Effector memory CD8-positive, alpha-beta T cell (primary cell): ENCODE measurements around the gene GSDMA.
"Not testable (repeated sequence)": the region's sequence is repeated elsewhere in the genome, so short reads cannot be mapped to it uniquely, and the experiment has no call there.

Experiments used
- ATAC-seq: fragments of 150-1000 bp; cut with Tn5 transposase; replicated peaks from 2 replicates; pipeline ENCODE4 v1.10.0; 2021; ENCODE audit warnings: mild to moderate bottlenecking, moderate library complexity
- DNase-seq, 3 experiments: peaks; one replicate each; pipeline ENCODE4 v3.0.0; 2021
- H3K27ac Mint-ChIP-seq, 2 donors: one replicate each; pipeline ENCODE4 v1.8.0; 2022; ENCODE audit warnings: mild to moderate bottlenecking in 2 of 2, mixed read lengths in 2 of 2, moderate library complexity in 2 of 2
- H3K27me3 Mint-ChIP-seq, 2 donors: one replicate each; pipeline ENCODE4 v1.8.0; 2022; ENCODE audit warnings: mixed read lengths in 2 of 2
- H3K36me3 Mint-ChIP-seq: one replicate; pipeline ENCODE4 v1.8.0; 2022; ENCODE audit warnings: mild to moderate bottlenecking, moderate library complexity, mixed read lengths; ENCODE audit not compliant: insufficient read depth
- H3K4me1 Mint-ChIP-seq, 2 donors: one replicate each; pipeline ENCODE4 v1.8.0; 2022; ENCODE audit warnings: low read depth in 2 of 2, mixed read lengths in 2 of 2
- H3K4me3 Mint-ChIP-seq, 2 donors: one replicate each; pipeline ENCODE4 v1.8.0; 2022; ENCODE audit warnings: mild to moderate bottlenecking in 2 of 2, mixed read lengths in 2 of 2, moderate library complexity in 2 of 2
- H3K9me3 Mint-ChIP-seq, 2 donors: one replicate each; pipeline ENCODE4 v1.8.0; 2022; ENCODE audit warnings: mixed read lengths in 2 of 2

Gene GSDMA

DNA sequence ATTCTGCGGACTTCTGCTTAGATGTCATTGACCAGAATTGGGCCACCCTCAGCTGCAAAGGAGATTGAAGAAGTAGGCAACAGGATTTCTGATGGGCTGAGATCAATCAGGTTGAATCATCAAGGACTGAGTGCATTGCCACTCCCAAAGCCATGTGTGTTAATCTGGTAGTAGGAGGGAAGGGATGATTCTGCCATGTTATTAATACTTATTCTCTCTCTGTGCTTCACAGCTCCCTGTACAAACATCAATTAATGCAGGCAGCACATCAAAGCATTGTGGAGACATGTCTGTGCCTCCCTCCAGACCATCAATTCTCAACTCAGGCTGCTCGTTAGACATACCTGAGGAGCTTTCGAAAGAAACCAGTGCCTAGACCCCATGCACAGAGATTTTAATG is 23.7 kb upstream of the GSDMA start:
- Mint-ChIP-seq H3K4me1 (peaks cover 0 to 7% of the 10 kb centered on the region in 2 donors), H3K27me3 (peaks cover 5 to 15% of the 10 kb centered on the region in 2 donors), H3K9me3 (no peaks in the 10 kb centered on the region), H3K27ac (no peak overlapping the region), H3K36me3 (peaks cover 2% of the 10 kb centered on the region), H3K4me3 (no peak overlapping the region)
- ATAC-seq: no peak
- no peak for DNase-seq

DNA sequence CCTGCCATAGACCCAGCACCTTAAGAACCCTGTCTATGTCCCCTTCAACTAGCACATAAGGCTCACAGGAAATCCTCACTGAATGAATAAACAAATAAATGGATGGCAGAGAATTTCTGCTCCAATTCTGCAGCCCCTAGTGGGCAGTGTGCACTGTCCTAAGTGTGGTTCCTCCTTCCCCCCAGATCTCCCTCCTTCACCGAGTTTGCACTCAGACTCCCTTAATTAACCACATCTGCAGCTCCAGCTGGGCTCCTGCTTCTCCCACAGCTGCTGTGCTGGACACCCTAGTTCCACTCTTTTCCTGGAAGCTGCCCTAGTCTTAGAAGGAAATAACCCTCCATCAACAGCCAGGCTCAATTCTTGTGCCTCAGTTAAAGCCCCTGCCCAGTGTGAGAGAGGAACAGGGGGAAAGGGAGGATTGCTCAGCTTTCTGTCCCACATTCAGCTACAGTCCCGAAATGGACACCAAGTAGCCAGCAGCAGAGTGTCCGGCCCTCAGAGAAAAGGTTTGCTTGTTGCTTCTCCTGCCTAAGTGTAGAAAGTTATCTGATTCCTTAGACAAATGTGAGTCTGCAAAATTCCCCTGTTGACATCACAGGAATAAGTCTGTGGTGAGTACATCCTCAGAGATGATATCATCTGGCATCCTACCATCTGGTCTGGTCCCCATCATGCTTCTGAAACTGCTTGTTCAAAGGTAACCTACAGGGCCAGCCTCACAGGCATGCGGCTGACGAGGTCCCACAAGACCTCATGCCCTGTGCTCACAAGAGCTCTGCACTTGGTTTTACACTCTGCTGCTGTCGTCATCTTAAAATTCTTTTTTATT is 23.0 kb upstream of the GSDMA start:
- H3K36me3 Mint-ChIP-seq: peaks cover 2% of the 10 kb centered on the region
- ATAC-seq (peak; percentile 60), DNase-seq (no peak)
- H3K27ac Mint-ChIP-seq: no peak overlapping the region
- no peak overlapping the region for H3K4me3 Mint-ChIP-seq
- peaks cover 0 to 7% of the 10 kb centered on the region in 2 donors for H3K4me1 Mint-ChIP-seq
- H3K9me3 Mint-ChIP-seq: no peaks in the 10 kb centered on the region
- peaks cover 5 to 15% of the 10 kb centered on the region in 2 donors for H3K27me3 Mint-ChIP-seq

GRCh38 chr17:39943702-39944392 is 19.0 kb upstream of the GSDMA start:
- ATAC-seq (no peak), DNase-seq (no peak)
- no peak overlapping the region for H3K27ac Mint-ChIP-seq
- no peaks in the 10 kb centered on the region for H3K9me3 Mint-ChIP-seq
- H3K4me3 Mint-ChIP-seq: no peak overlapping the region
- H3K36me3 Mint-ChIP-seq: no peaks in the 10 kb centered on the region
- H3K27me3 Mint-ChIP-seq: peaks cover 5 to 15% of the 10 kb centered on the region in 2 donors
- peaks cover 0 to 7% of the 10 kb centered on the region in 2 donors for H3K4me1 Mint-ChIP-seq

DNA sequence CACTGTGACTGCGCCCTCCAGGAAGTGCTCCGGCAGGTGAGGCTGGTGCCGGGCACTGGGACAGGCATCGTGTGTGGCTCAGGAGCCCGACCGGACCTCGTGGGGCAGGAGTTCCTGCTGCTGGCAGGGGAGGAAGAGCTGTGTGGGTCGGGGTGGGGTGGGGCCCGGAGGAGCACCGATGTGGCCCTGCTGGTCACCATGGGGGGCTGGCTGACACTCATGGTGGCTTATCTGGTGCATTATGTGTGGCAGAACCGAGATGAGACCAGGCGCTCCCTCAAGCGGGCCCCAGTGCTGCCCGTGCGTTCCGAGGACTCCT is 18.5 kb upstream of the GSDMA start:
- ATAC-seq (no peak), DNase-seq (no peak)
- Mint-ChIP-seq H3K27ac (no peak overlapping the region), H3K27me3 (peaks cover 5 to 15% of the 10 kb centered on the region in 2 donors), H3K36me3 (no peaks in the 10 kb centered on the region), H3K9me3 (no peaks in the 10 kb centered on the region), H3K4me3 (no peak overlapping the region), H3K4me1 (peaks cover 0 to 4% of the 10 kb centered on the region in 2 donors)

GRCh38 chr17:39946551-39947330 is 16.1 kb upstream of the GSDMA start:
- ATAC-seq (no peak), DNase-seq (no peak)
- Mint-ChIP-seq H3K4me3 (no peak overlapping the region), H3K27ac (peak overlapping the region in 1 of 2 donors; percentile 64), H3K4me1 (peaks cover 0 to 1% of the 10 kb centered on the region in 2 donors), H3K36me3 (no peaks in the 10 kb centered on the region), H3K27me3 (peaks cover 5 to 15% of the 10 kb centered on the region in 2 donors), H3K9me3 (no peaks in the 10 kb centered on the region)

- H3K27ac Mint-ChIP-seq, DNase-seq, H3K36me3 Mint-ChIP-seq: not testable (repeated sequence)
These were observed 14.3 kb upstream of the GSDMA start for GRCh38 chr17:39948489-39948828.

DNA sequence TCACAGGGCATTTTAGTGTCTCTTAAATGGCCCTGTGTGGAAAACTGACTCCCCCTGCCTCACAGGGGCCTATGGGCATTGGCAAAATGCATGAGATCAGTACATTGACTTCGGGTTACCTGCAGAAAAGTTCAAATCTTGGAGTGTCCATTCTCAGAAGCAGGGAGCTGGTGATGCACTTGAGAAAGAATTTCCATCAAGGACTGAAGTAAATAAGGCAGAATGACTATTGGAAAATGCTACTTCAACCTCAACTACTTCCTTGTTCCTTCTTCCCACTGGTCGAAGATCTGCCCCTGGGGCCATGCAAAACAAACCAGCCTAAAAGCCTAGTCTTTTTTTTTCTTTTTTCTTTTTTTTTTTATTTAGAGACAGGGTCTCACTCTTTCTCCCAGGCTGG is 13.8 kb upstream of the GSDMA start:
- H3K27ac Mint-ChIP-seq: no peak overlapping the region
- H3K27me3 Mint-ChIP-seq: no peaks in the 10 kb centered on the region
- H3K9me3 Mint-ChIP-seq: no peaks in the 10 kb centered on the region
- H3K4me1 Mint-ChIP-seq: peaks cover 6 to 10% of the 10 kb centered on the region in 2 donors
- peaks cover 6% of the 10 kb centered on the region for H3K36me3 Mint-ChIP-seq
- no peak overlapping the region for H3K4me3 Mint-ChIP-seq
- DNase-seq (no peak), ATAC-seq (no peak)

More at GRCh38 chr17:39948489-39948828, 14.3 kb upstream of the GSDMA start:
- not testable (repeated sequence) for H3K4me1 Mint-ChIP-seq, H3K9me3 Mint-ChIP-seq, ATAC-seq, H3K4me3 Mint-ChIP-seq, H3K27me3 Mint-ChIP-seq

DNA sequence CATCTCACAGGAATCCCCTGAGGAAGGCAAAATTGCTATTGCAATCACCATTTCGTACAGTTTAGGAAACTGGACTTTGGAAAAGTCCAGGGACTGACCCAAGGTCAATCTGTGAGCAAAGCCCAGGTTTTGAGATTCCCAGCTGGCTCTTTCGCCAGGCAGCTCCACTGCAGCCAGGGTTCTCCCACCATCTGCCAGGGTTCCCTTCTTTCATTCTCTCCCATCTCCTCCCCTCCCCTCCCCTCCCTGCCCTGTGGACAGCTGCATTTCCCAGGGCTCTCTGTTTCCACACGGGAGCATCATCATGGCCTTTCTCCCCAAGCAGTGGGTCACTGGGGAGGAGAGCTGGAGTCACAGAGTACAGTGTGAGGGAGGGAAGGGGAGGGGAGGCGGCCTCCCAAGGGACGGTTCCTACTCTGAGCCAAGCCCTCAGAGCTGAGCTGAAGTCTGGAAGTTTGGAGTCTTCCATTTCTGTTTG is 11.9 kb upstream of the GSDMA start:
- peaks cover 6 to 10% of the 10 kb centered on the region in 2 donors for H3K4me1 Mint-ChIP-seq
- no peak overlapping the region for H3K4me3 Mint-ChIP-seq
- ATAC-seq (no peak), DNase-seq (no peak)
- H3K9me3 Mint-ChIP-seq: no peaks in the 10 kb centered on the region
- no peaks in the 10 kb centered on the region for H3K27me3 Mint-ChIP-seq
- H3K27ac Mint-ChIP-seq: no peak overlapping the region
- H3K36me3 Mint-ChIP-seq: peaks cover 6% of the 10 kb centered on the region

- Mint-ChIP-seq H3K4me1 (peaks cover 6 to 10% of the 10 kb centered on the region in 2 donors), H3K27ac (peak overlapping the region; percentile 71 to 84), H3K27me3 (no peaks in the 10 kb centered on the region), H3K36me3 (peaks cover 6% of the 10 kb centered on the region), H3K4me3 (peak overlapping the region; percentile 69 to 86), H3K9me3 (no peaks in the 10 kb centered on the region)
- ATAC-seq (peak; percentile 1), DNase-seq (no peak)
These were observed 10.7 kb upstream of the GSDMA start for GRCh38 chr17:39951924-39952679.

GRCh38 chr17:39952680-39953470 is 9.9 kb upstream of the GSDMA start:
- ATAC-seq: peak; percentile 82
- no peaks in the 10 kb centered on the region for H3K27me3 Mint-ChIP-seq
- peaks cover 6 to 10% of the 10 kb centered on the region in 2 donors for H3K4me1 Mint-ChIP-seq
- H3K9me3 Mint-ChIP-seq: no peaks in the 10 kb centered on the region
- H3K36me3 Mint-ChIP-seq: peaks cover 9% of the 10 kb centered on the region
- peak overlapping the region; percentile 81 to 86 for H3K4me3 Mint-ChIP-seq
- DNase-seq: peak; percentile 85 to 91 (median 89)
- peak overlapping the region; percentile 71 to 84 for H3K27ac Mint-ChIP-seq

DNA sequence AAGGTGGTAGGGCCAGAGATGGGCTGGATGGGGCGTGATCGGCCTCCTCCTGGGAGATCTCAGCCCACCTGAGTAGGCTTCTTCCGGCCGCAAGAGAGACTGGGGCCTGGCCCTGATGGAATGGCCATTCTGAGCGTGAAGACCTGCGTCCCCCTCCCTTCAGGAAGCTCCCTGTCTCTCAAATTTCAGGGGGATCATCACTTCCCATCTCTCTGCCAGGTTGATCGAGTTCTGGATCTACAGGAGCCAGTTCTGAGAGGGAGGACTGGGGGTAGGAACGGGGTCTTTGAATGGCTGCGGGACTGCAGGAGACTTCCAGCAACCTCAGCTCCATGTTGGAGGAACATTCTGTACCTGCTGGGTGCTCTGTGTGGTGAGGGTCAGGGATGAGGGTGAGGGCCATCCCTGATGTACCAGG is 9.3 kb upstream of the GSDMA start:
- no peak for DNase-seq
- H3K27me3 Mint-ChIP-seq: no peaks in the 10 kb centered on the region
- H3K9me3 Mint-ChIP-seq: no peaks in the 10 kb centered on the region
- H3K4me3 Mint-ChIP-seq: peak overlapping the region; percentile 81 to 86
- peaks cover 6 to 10% of the 10 kb centered on the region in 2 donors for H3K4me1 Mint-ChIP-seq
- no peak for ATAC-seq
- peaks cover 9% of the 10 kb centered on the region for H3K36me3 Mint-ChIP-seq
- peak overlapping the region; percentile 57 to 72 for H3K27ac Mint-ChIP-seq

DNA sequence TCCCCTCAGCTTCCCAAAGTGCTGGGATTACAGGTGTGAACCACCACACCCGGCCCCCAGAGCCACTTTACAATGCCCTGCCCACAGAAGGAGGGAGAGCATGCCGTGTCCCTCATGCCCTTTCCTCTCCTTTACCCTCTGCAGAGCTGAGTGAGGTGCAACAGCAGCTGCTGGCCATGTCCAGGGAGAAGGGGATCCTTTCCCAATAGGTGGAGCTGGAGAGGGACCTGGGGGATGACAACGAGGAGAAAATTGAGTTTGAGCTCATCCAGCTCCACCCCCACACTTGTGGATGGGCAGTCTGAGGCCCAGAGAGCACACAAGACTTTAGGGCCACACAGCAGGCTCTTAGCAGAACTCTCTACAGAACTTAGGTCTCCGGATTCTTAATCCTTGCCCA is 7.9 kb upstream of the GSDMA start:
- Mint-ChIP-seq H3K4me3 (no peak overlapping the region), H3K27ac (peak overlapping the region in 1 of 2 donors; percentile 77), H3K36me3 (peaks cover 18% of the 10 kb centered on the region), H3K4me1 (peaks cover 13 to 16% of the 10 kb centered on the region in 2 donors), H3K9me3 (no peaks in the 10 kb centered on the region), H3K27me3 (no peaks in the 10 kb centered on the region)
- DNase-seq: no peak
- ATAC-seq: no peak
